ENCODE measurements around the gene POU2F3. TPM values are rescaled to one million over a fixed set of nuclear protein-coding genes. Genes with fewer than 3 reads are reported as not detected.

POU2F3 gene
- total and polyA plus RNA-seq, 11 donors = 0.15 TPM; not detected in 10

- Histone ChIP-seq H3K9me3 (no peaks in the 10 kb centered on the region), H3K4me1 (no peaks in the 10 kb centered on the region), H3K4me3 (no peak overlapping the region), H3K27me3 (peaks cover 0 to 26% (median 9%) of the 10 kb centered on the region in 9 donors), H3K36me3 (no peaks in the 10 kb centered on the region), H3K27ac (no peak overlapping the region)
- WGBS, 4 donors = 59 to 82% (median 72%) methylated on average over 3 of the region's 3 CpGs
- DNase-seq (no peak), ATAC-seq (no peak)
- TF ChIP-seq POLR2A (IDR thresholded peaks at IDR 0.05) (no peak), CTCF (IDR thresholded peaks at IDR 0.05) (no peak)
- intact Hi-C loops (cut with DNase I) = no loop called here
Measured at GRCh38 chr11:120261931-120262330, 22.0 kb downstream of the POU2F3 start.

- ATAC-seq = no peak
- no peaks in the 10 kb centered on the region for H3K9me3 ChIP-seq
- no peak overlapping the region for H3K27ac ChIP-seq
- DNase-seq = no peak
- no peaks in the 10 kb centered on the region for H3K36me3 ChIP-seq
- H3K4me3 ChIP-seq = no peak overlapping the region
- intact Hi-C loops (cut with DNase I) = no loop called here
- H3K4me1 ChIP-seq = no peaks in the 10 kb centered on the region
- TF ChIP-seq CTCF (IDR thresholded peaks at IDR 0.05) = no peak
- no peak for TF ChIP-seq POLR2A (IDR thresholded peaks at IDR 0.05)
- peaks cover 0 to 34% (median 12%) of the 10 kb centered on the region in 9 donors for H3K27me3 ChIP-seq
- 51 to 83% (median 72%) methylated on average over 2 of the region's 2 CpGs for WGBS, 4 donors
Measured at GRCh38 chr11:120267319-120267718, 27.4 kb downstream of the POU2F3 start.

- WGBS, 4 donors = 65 to 74% (median 71%) methylated on average over 5 of the region's 5 CpGs
- ATAC-seq = no peak
- Histone ChIP-seq H3K4me1 (no peaks in the 10 kb centered on the region), H3K36me3 (no peaks in the 10 kb centered on the region), H3K27me3 (peaks cover 0 to 34% (median 12%) of the 10 kb centered on the region in 9 donors), H3K27ac (no peak overlapping the region), H3K4me3 (no peak overlapping the region), H3K9me3 (no peaks in the 10 kb centered on the region)
- no peak for DNase-seq
- intact Hi-C loops (cut with DNase I) = no loop called here
- TF ChIP-seq POLR2A (IDR thresholded peaks at IDR 0.05) = no peak
- TF ChIP-seq CTCF (IDR thresholded peaks at IDR 0.05) = no peak
Measured at GRCh38 chr11:120268686-120269085, 28.7 kb downstream of the POU2F3 start.

GRCh38 chr11:120270386-120270785 lies 30.4 kb downstream of the POU2F3 start:
- 68 to 81% (median 75%) methylated on average over 1 of the region's 1 CpG for WGBS, 4 donors
- Histone ChIP-seq H3K36me3 (no peaks in the 10 kb centered on the region), H3K27me3 (peaks cover 0 to 34% (median 12%) of the 10 kb centered on the region in 9 donors), H3K9me3 (no peaks in the 10 kb centered on the region), H3K27ac (no peak overlapping the region), H3K4me3 (no peak overlapping the region), H3K4me1 (no peaks in the 10 kb centered on the region)
- intact Hi-C loops (cut with DNase I) = no loop called here
- DNase-seq (no peak), ATAC-seq (no peak)
- no peak for TF ChIP-seq POLR2A (IDR thresholded peaks at IDR 0.05)
- TF ChIP-seq CTCF (IDR thresholded peaks at IDR 0.05) = no peak

Data from heart left ventricle (tissue), 16 donors.